GM18520 (cell line): Measurements from ENCODE around the gene ISOC2.
"Not testable (repeated sequence)": the region's sequence is repeated elsewhere in the genome, so short reads cannot be mapped to it uniquely, and the experiment has no call there.

ENCODE experiments used
- ATAC-seq: cut with Tn5 transposase; IDR thresholded peaks from one replicate; pipeline ENCODE4 v1.9.1; 2021; ENCODE audit not compliant: unreplicated experiment

Gene ISOC2

GRCh38 chr19:55418185-55418584 is 43.3 kb downstream of the ISOC2 start:
- no peak for ATAC-seq

- no peak for ATAC-seq
Measured at GRCh38 chr19:55410168-55410567, 51.3 kb downstream of the ISOC2 start.

- not testable (repeated sequence) for ATAC-seq
Measured at GRCh38 chr19:55409179-55409578, 52.3 kb downstream of the ISOC2 start.

DNA sequence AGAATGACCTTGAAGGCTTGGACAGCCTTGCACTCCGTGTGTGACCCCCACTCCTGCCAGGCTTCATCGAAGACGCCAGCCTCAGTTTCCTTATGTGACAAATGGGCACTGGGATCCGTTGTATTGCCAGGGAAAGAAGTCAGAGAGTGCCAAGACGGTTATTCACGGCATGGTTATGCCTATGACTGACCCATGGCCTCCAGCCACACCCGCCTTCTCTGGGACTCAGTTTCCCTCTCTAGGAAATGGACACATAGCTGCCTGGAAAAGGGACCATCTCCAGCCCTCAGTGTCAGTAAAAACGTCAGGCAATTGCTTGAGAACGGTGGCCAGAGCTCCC is 52.9 kb downstream of the ISOC2 start:
- ATAC-seq = no peak

DNA sequence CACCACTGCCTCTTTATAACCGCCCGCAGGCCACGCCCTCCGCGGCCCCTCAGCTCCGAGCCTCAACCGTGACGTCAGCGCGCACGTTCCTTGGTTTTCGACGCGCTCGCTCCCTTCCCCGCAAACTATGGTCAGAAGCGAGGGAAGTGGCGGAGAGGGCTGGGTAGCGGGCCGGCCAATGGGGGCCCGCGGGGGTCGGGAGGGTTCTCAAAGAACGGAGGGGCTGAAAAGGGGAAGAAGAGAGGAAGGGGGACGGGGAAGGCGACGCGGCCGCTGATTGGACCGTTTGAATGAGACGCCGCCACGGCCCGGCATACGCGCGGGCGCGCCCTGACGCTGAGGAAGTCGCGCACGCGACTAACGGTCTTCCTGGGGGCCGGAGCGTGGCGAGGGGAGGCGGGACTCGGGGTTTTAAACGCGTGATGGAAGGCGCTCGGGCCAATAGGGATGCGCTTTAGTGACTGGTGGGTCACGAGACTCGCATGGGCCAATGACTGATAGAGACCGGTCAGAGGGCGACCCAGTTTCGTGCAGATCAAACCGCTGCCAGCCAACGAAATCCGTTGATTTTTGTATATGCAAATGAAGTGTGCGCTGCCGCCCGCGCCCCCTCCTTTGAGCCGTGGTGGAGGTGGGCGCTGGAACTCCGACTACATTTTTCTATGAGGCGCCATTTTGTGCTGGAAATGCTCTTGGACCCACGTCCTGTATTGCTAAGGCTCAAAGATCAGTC is 53.5 kb downstream of the ISOC2 start:
- ATAC-seq = peak; percentile 80

DNA sequence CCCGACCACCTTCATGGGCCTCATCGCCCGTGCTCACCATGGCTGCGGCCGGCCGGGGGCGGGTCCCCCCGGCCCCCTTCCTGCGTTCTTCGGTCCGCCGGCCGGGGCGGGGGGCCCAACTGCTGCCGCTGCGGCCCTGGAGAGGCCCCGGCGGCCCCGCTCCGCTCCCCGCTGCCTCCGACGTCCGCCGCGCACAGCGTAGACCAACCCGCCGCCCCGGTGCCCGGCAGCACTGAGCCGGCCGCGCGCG is 54.0 kb downstream of the ISOC2 start, which contains the start of gene UBE2S:
UBE2S (minus strand) TSS at position 239 of the 250 bp plus-strand sequence; CDS start at position 40, 199 bp downstream.
- ATAC-seq = peak; percentile 56

DNA sequence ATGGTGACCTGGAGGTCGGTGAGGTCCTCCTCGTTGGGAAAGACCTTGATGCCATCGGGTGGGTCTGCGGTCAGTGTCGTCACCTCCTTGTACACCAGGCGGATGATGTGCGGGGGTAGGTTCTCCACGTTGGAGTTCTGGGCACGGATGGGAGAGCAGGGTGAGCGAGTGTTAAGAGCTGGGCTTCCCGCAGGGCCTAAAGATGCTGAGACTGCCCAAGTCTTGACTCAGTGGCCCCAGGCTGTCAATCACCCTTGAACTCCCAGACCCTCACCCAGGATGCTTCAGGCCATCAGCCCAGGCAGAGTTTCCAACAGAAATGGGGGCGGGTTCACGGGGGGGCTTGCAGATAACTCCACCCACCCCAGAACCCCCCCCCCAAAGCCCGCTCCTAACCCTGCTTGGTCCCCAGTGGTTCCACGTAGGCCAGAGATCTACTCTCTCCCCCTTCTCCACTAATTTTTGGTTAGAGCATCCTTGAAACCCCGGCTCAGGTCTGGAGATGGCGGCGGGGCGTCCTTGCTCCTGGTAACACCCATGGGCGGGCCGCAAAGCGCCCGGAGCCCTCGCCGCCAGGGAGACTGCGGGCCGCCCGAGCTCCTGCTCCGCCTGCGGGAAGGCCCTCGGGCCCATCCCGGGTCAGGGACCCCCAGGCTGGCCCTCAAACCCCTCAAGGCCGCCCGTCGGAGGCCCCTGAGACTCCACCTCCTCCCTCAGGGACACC is 54.5 kb downstream of the ISOC2 start:
- no peak for ATAC-seq

GRCh38 chr19:55406091-55406825 is 55.2 kb downstream of the ISOC2 start:
- ATAC-seq = no peak

GRCh38 chr19:55405638-55406037 is 55.8 kb downstream of the ISOC2 start:
- no peak for ATAC-seq
